SK-N-MC (cell line): ENCODE data around the gene DNMT3B.
"Not testable (repeated sequence)": the region's sequence is repeated elsewhere in the genome, so short reads cannot be mapped to it uniquely, and the experiment has no call there.

Experiments
- DNase-seq: peaks from one replicate; pipeline ENCODE4 v3.0.0-alpha.2; 2011; ENCODE audit warnings: low read depth, low spot score
- H3K27ac ChIP-seq: fragments of 200-600 bp; sonication (generic); 2 replicates; pipeline ENCODE4 v1.5.1; 2016; ENCODE audit warnings: mixed run types
- H3K36me3 ChIP-seq: fragments of 200-600 bp; sonication (generic); 2 replicates; pipeline ENCODE4 v1.6.1; 2017; ENCODE audit warnings: antibody characterized with exemption, low read length, mixed read lengths; ENCODE audit not compliant: insufficient read depth
- H3K4me3 ChIP-seq: fragments of 200-600 bp; sonication (generic); 2 replicates; pipeline ENCODE4 v1.5.1; 2016
- H3K9ac ChIP-seq: fragments of 200-600 bp; sonication (generic); 2 replicates; pipeline ENCODE4 v1.8.0; 2017; ENCODE audit warnings: mixed run types, mixed read lengths; ENCODE audit not compliant: insufficient read length
- H3K9me3 ChIP-seq: fragments of 200-600 bp; sonication (generic); 2 replicates; pipeline ENCODE4 v1.6.1; 2017; ENCODE audit warnings: low read depth, mild to moderate bottlenecking, antibody characterized with exemption, low read length, moderate library complexity, mixed read lengths
- EZH2 ChIP-seq: fragments of 200-600 bp; sonication (generic); IDR thresholded peaks from one replicate; pipeline ENCODE4 v1.6.1; 2017; ENCODE audit warnings: antibody characterized with exemption
- FOXP2 ChIP-seq: optimal IDR thresholded peaks from 2 replicates; pipeline ENCODE3; 2011; ENCODE audit warnings: mild to moderate bottlenecking, moderate library complexity; ENCODE audit not compliant: insufficient read depth; ENCODE audit errors: extremely low read length, control extremely low read depth
- POLR2AphosphoS5 ChIP-seq: IDR thresholded peaks from 2 replicates; pipeline ENCODE4 v1.6.1; 2012; ENCODE audit warnings: mild to moderate bottlenecking, low read depth, low read length, borderline replicate concordance

The DNMT3B gene

GRCh38 chr20:32796383-32796948 is 34.3 kb downstream of the DNMT3B start:
- Histone ChIP-seq H3K36me3 (no peaks in the 10 kb centered on the region; the same call in 1 of the 2 replicates), H3K4me3 (no peak overlapping the region), H3K27ac (no peak overlapping the region), H3K9ac (no peak overlapping the region), H3K9me3 (no peaks in the 10 kb centered on the region)
- no peak for DNase-seq
- TF ChIP-seq POLR2AphosphoS5: no peak
- no peak for TF ChIP-seq EZH2
- no peak for TF ChIP-seq FOXP2

- Histone ChIP-seq H3K27ac (no peak overlapping the region), H3K4me3 (no peak overlapping the region), H3K36me3 (no peaks in the 10 kb centered on the region; the same call in 1 of the 2 replicates), H3K9ac (no peak overlapping the region), H3K9me3 (no peaks in the 10 kb centered on the region)
- TF ChIP-seq POLR2AphosphoS5 (no peak), FOXP2 (no peak), EZH2 (no peak)
- no peak for DNase-seq
Observed at GRCh38 chr20:32796981-32797451, 34.8 kb downstream of the DNMT3B start.

GRCh38 chr20:32797571-32797970 is 35.4 kb downstream of the DNMT3B start:
- H3K36me3 ChIP-seq, H3K4me3 ChIP-seq, H3K9me3 ChIP-seq, H3K9ac ChIP-seq, H3K27ac ChIP-seq, DNase-seq: not testable (repeated sequence)

GRCh38 chr20:32798046-32798981 is 36.1 kb downstream of the DNMT3B start:
- H3K36me3 ChIP-seq: peaks cover under 1% of the 10 kb centered on the region; the same call in 1 of the 2 replicates
- TF ChIP-seq POLR2AphosphoS5 (no peak), FOXP2 (no peak), EZH2 (no peak)

GRCh38 chr20:32803092-32803491 is 40.9 kb downstream of the DNMT3B start:
- Histone ChIP-seq H3K27ac (no peak overlapping the region), H3K36me3 (peaks cover 3% of the 10 kb centered on the region; the same call in 1 of the 2 replicates), H3K9ac (no peak overlapping the region), H3K4me3 (no peak overlapping the region), H3K9me3 (no peaks in the 10 kb centered on the region)
- TF ChIP-seq POLR2AphosphoS5: no peak
- no peak for TF ChIP-seq EZH2
- TF ChIP-seq FOXP2: no peak
- DNase-seq: no peak

More at GRCh38 chr20:32798046-32798981, 36.1 kb downstream of the DNMT3B start:
- no peak overlapping the region for H3K27ac ChIP-seq
- no peak for DNase-seq
- no peak overlapping the region for H3K4me3 ChIP-seq
- no peak overlapping the region for H3K9ac ChIP-seq
- H3K9me3 ChIP-seq: no peaks in the 10 kb centered on the region

GRCh38 chr20:32804022-32804715 is 42.0 kb downstream of the DNMT3B start:
- H3K9ac ChIP-seq: no peak overlapping the region
- TF ChIP-seq EZH2 (no peak), FOXP2 (no peak), POLR2AphosphoS5 (no peak)
- DNase-seq: no peak
- H3K9me3 ChIP-seq: no peaks in the 10 kb centered on the region
- peaks cover 3% of the 10 kb centered on the region; the same call in 1 of the 2 replicates for H3K36me3 ChIP-seq
- no peak overlapping the region for H3K4me3 ChIP-seq
- H3K27ac ChIP-seq: no peak overlapping the region

GRCh38 chr20:32804817-32805216 is 42.6 kb downstream of the DNMT3B start:
- no peak overlapping the region for H3K9ac ChIP-seq
- H3K9me3 ChIP-seq: no peaks in the 10 kb centered on the region
- H3K27ac ChIP-seq: no peak overlapping the region
- H3K4me3 ChIP-seq: no peak overlapping the region
- DNase-seq: no peak
- H3K36me3 ChIP-seq: peaks cover 3% of the 10 kb centered on the region; the same call in 1 of the 2 replicates
- TF ChIP-seq POLR2AphosphoS5: no peak
- no peak for TF ChIP-seq FOXP2
- no peak for TF ChIP-seq EZH2

GRCh38 chr20:32805721-32806120 is 43.5 kb downstream of the DNMT3B start:
- no peak overlapping the region for H3K4me3 ChIP-seq
- H3K9ac ChIP-seq: no peak overlapping the region
- peaks cover 3% of the 10 kb centered on the region; the same call in 1 of the 2 replicates for H3K36me3 ChIP-seq
- H3K9me3 ChIP-seq: no peaks in the 10 kb centered on the region
- TF ChIP-seq EZH2 (no peak), FOXP2 (no peak), POLR2AphosphoS5 (no peak)
- no peak overlapping the region for H3K27ac ChIP-seq
- no peak for DNase-seq
